RPMI7951 (cell line): ENCODE data around the gene ZFR. TPM values are rescaled to one million over a fixed set of nuclear protein-coding genes. Genes with fewer than 3 reads are reported as not detected.

Source experiments
- DNase-seq: peaks from one replicate; pipeline ENCODE4 v3.0.0-alpha.2; 2012; ENCODE audit warnings: low read depth
- total RNA-seq: library from RNA; depleted of rRNA; stranded (reverse); fragments of >200 nt; shearing (Covaris generic); gene quantifications from 2 replicates; pipeline ENCODE4 v1.2.3, GENCODE V29; 2014

The ZFR gene
- total RNA-seq, 1 experiment from 2014 or later: 77.4 TPM

GRCh38 chr5:32360906-32361305 is 83.6 kb downstream of the ZFR start:
- no peak for DNase-seq

- no peak for DNase-seq
Measured at GRCh38 chr5:32358611-32359010, 85.9 kb downstream of the ZFR start.

- DNase-seq: no peak
Measured at GRCh38 chr5:32357658-32358057, 86.9 kb downstream of the ZFR start.

GRCh38 chr5:32355686-32356085 is 88.9 kb downstream of the ZFR start:
- no peak for DNase-seq

GRCh38 chr5:32353420-32353819 is 91.1 kb downstream of the ZFR start:
- no peak for DNase-seq

GRCh38 chr5:32352685-32353084 is 91.9 kb downstream of the ZFR start:
- DNase-seq: no peak

GRCh38 chr5:32346869-32347268 is 97.7 kb downstream of the ZFR start:
- DNase-seq: no peak

GRCh38 chr5:32343058-32343672 is 101.4 kb downstream of the ZFR start:
- DNase-seq: no peak

GRCh38 chr5:32342656-32343055 is 101.9 kb downstream of the ZFR start:
- DNase-seq: peak; percentile 5

- no peak for DNase-seq
Measured at GRCh38 chr5:32339878-32340277, 104.7 kb downstream of the ZFR start.

GRCh38 chr5:32339198-32339597 is 105.3 kb downstream of the ZFR start:
- peak; percentile 26 for DNase-seq

- no peak for DNase-seq
Measured at GRCh38 chr5:32332966-32333365, 111.6 kb downstream of the ZFR start.

GRCh38 chr5:32332361-32332760 is 112.2 kb downstream of the ZFR start:
- no peak for DNase-seq

GRCh38 chr5:32331935-32332274 is 112.6 kb downstream of the ZFR start:
- DNase-seq: no peak

- no peak for DNase-seq
Measured at GRCh38 chr5:32331217-32331934, 113.2 kb downstream of the ZFR start.

- no peak for DNase-seq
Measured at GRCh38 chr5:32330126-32330971, 114.2 kb downstream of the ZFR start.

- DNase-seq: peak; percentile 54
Measured at GRCh38 chr5:32329395-32329834, 115.1 kb downstream of the ZFR start.

- peak; percentile 18 for DNase-seq
Measured at GRCh38 chr5:32326216-32326772, 118.2 kb downstream of the ZFR start.

GRCh38 chr5:32325616-32326015 is 118.9 kb downstream of the ZFR start:
- DNase-seq: no peak

GRCh38 chr5:32325062-32325461 is 119.5 kb downstream of the ZFR start:
- DNase-seq: no peak

GRCh38 chr5:32323741-32324140 is 120.8 kb downstream of the ZFR start:
- DNase-seq: no peak

- DNase-seq: no peak
Measured at GRCh38 chr5:32322882-32323281, 121.7 kb downstream of the ZFR start.
